CD4-positive, alpha-beta T cell treated with Interleukin-6 at 100 ng/mL for 8 hours (primary cell): ENCODE data around the gene INTS2.
"Not testable (repeated sequence)": the region's sequence is repeated elsewhere in the genome, so short reads cannot be mapped to it uniquely, and the experiment has no call there.

Experiments used
- DNase-seq: peaks from one replicate; pipeline ENCODE4 v3.0.0-alpha.2; 2020; ENCODE audit warnings: mixed read lengths, low spot score

INTS2 gene

GRCh38 chr17:61849674-61850073 is 78.1 kb downstream of the INTS2 start:
- no peak for DNase-seq

GRCh38 chr17:61848896-61849295 is 78.9 kb downstream of the INTS2 start:
- no peak for DNase-seq

GRCh38 chr17:61848247-61848646 is 79.5 kb downstream of the INTS2 start:
- DNase-seq, result no peak

- no peak for DNase-seq
These were observed 80.1 kb downstream of the INTS2 start for GRCh38 chr17:61847659-61848058.

- no peak for DNase-seq
These were observed 80.9 kb downstream of the INTS2 start for GRCh38 chr17:61846761-61847375.

GRCh38 chr17:61846088-61846487 is 81.7 kb downstream of the INTS2 start:
- DNase-seq, result no peak

GRCh38 chr17:61843435-61843834 is 84.3 kb downstream of the INTS2 start:
- DNase-seq, result no peak

GRCh38 chr17:61842899-61843298 is 84.9 kb downstream of the INTS2 start:
- no peak for DNase-seq

GRCh38 chr17:61839300-61839786 is 88.4 kb downstream of the INTS2 start:
- DNase-seq, result no peak

GRCh38 chr17:61837175-61838051 is 90.4 kb downstream of the INTS2 start:
- DNase-seq, result peak; percentile 24

- no peak for DNase-seq
These were observed 91.3 kb downstream of the INTS2 start for GRCh38 chr17:61836266-61837174.

- no peak for DNase-seq
These were observed 92.2 kb downstream of the INTS2 start for GRCh38 chr17:61835606-61836005.

- no peak for DNase-seq
These were observed 93.2 kb downstream of the INTS2 start for GRCh38 chr17:61834610-61835009.

- no peak for DNase-seq
These were observed 94.1 kb downstream of the INTS2 start for GRCh38 chr17:61833536-61834193.

GRCh38 chr17:61832463-61832862 is 95.3 kb downstream of the INTS2 start:
- DNase-seq, result no peak

GRCh38 chr17:61831099-61831498 is 96.7 kb downstream of the INTS2 start:
- DNase-seq, result no peak

- DNase-seq, result no peak
These were observed 99.1 kb downstream of the INTS2 start for GRCh38 chr17:61828694-61829093.

- no peak for DNase-seq
These were observed 100.0 kb downstream of the INTS2 start for GRCh38 chr17:61827649-61828395.

GRCh38 chr17:61826866-61827265 is 100.9 kb downstream of the INTS2 start:
- not testable (repeated sequence) for DNase-seq

- not testable (repeated sequence) for DNase-seq
These were observed 101.6 kb downstream of the INTS2 start for GRCh38 chr17:61826198-61826597.
